ENCODE results near the gene GMDS.

- no peak for TF ChIP-seq CTCF (IDR thresholded peaks at IDR 0.05; ENCODE audit: low read depth, low read length)
- TF ChIP-seq EZH2phosphoT487 (IDR thresholded peaks at IDR 0.05; ENCODE audit: low read depth), result no peak
These were observed 287.7 kb downstream of the GMDS start for GRCh38 chr6:1957746-1958145.

Data from OCI-LY3 (cell line).